ENCODE results near the gene MSRB1.
"Not testable (repeated sequence)": the region's sequence is repeated elsewhere in the genome, so short reads cannot be mapped to it uniquely, and the experiment has no call there.

Gene MSRB1

DNA sequence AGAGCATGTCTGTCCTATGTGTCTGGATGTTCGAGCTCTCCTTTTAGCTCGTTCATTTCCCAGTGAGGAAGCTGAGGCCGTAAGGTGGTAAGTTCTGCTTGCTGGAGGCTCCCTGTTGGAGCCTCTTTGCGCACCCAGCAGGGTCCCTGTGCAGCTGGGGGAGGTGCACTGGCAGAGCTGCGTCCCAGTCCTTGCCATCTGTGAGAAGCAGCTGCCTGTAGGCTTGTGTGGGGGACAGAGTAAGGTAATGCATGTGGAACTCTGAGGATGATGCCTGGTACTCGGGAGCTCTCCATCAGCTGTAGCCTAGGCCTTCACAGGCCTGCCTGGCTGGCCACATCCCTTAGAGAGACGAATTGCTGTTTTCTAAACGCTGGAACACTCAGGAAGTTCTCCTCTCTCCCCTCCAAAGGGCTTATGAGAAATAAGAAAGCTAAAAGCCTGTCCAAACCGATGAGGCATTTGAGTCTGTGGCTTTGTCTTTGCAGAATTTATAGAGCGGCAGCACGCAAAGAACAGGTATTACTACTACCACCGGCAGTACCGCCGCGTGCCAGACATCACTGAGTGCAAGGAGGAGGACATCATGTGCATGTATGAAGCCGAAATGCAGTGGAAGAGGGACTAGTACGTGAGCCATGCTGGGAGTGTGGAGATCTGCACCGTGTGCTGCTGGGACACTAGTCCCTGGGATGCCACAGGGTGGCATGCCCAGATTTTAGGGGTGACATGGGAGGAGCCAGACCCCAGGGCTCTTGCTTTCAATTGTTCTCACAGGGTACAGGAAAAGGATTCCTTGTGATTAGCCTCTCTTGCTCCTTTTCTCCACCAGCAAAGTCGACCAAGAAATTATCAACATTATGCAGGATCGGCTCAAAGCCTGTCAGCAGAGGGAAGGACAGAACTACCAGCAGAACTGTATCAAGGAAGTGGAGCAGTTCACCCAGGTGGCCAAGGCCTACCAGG lies 17.9 kb upstream of the MSRB1 start:
- peak; percentile 68 for DNase-seq

DNA sequence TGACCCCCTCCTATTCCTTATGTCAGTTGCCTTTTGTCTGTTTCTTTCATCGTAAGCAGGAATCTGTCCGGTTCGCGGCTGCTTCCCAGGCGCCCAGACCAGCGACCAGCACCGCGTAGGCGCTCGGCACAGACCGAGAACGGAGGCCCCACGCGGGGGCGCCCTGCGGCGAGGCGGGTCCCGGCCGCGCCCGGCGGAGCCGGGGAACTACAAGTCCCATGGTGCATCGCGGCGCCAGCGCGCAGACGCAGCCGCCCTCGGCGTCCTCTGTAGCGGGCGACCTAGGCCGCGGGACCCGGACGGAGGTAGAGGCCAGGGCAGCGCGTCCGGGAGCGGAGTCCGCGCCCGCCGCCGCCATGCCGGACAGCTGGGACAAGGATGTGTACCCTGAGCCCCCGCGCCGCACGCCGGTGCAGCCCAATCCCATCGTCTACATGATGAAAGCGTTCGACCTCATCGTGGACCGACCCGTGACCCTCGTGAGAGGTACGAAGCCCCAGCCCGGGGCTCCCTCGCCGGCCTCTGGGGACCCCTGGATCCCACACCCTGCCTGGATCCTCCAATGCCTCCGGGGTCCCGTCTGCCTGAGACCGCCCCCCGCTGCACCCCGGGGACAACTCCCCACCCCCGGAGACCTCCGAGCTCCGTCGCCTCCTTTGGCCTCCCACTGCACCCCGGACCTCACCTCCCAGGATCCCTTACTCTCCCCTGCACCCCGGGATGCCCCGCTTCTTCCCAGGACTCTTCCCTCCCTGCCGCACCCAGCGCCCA lies 16.5 kb upstream of the MSRB1 start, which contains the start of gene NDUFB10:
TSS of gene NDUFB10 (plus strand) at position 270 of the 771 bp plus-strand sequence. CDS start at position 357, 87 bp downstream.
- peak; percentile 90 for DNase-seq

DNA sequence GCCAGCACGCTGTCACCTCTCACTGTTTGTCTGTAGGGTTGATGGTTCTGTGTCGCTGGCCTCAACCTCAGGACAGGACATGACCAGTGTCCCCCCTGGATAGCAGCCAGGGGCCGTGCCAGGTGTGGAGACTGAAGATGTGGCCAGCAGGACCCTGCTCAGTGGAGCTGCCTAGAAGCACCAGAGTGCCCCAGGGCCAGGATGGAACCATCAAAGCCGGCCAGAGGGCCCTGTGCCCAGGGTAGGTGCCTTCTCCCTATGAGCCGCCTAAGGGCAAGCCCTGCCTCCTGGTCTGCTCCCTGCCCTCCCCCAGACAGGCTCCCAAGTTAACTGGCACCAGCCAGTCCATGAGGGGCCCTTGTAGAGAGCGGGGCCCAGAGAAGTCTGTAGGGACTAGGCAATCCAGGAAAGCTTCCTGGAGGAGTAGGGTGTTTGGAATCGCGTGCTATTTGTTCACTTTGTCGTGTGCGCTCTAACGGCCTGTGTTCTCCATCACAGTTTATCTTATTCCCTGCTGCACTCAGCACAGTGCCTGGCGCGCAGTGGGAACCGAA lies 15.8 kb upstream of the MSRB1 start:
- no peak for DNase-seq

DNA sequence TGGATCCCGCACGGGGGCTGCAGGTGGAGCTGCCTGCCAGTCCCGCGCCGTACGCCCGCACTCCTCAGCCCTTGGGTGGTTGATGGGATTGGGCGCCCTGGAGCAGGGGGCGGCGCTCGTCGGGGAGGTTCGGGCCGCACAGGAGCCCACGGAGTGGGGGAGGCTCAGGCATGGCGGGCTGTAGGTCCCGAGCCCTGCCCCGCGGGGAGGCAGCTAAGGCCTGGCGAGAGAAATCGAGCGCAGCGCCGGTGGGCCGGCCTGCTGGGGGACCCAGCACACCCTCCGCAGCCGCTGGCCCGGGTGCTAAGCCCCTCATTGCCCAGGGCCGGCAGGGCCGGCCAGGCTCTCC lies 15.1 kb upstream of the MSRB1 start:
- DNase-seq = not testable (repeated sequence)

DNA sequence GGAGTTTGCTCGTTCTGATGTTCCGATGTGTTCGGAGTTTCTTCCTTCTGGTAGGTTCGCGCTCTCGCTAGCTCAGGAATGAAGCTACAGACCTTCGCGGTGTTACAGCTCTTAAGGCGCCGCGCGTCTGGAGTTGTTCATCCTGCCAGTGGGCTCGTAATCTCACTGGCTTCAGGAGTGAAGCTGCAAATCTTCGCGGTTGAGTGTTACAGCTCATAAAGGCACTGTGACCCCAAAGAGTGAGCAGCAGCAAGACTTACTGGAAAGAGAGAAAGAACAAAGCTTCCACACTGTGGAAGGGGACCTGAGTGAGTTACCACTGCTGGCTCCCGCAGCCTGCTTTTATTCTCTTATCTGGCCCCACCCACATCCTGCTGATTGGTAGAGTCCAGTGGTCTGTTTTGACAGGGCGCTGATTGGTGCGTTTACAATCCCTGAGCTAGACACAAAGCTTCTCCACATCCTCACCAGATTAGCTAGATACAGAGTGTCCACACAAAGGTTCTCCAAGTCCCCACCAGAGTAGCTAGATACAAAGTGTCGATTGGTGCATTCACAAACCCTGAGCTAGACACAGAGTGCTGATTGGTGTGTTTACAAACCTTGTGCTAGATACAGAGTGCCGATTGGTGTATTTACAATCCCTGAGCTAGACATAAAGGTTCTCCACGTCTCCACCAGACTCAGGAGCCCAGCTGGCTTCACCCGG lies 14.6 kb upstream of the MSRB1 start:
- DNase-seq = not testable (repeated sequence)

DNA sequence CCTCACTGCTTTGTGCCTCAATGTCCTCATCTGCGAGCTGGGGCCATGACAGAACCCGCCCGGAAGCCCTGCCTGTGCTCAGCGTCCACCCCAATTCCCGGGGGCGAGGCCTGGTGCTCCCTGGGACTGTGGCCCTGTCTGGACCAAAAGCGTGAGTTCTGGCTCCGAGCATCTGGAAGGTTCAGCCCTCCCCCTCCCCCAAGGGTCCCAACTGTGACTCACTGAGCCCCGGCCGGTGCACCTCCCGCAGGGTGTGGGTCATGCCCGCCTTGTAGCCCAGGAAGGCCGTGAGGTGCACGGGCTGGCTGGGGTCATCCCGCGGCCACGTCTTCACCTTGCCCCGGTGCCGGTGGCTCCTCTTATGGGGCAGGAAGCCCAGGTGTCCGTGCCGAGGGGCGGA lies 10.7 kb upstream of the MSRB1 start:
- DNase-seq = no peak

DNA sequence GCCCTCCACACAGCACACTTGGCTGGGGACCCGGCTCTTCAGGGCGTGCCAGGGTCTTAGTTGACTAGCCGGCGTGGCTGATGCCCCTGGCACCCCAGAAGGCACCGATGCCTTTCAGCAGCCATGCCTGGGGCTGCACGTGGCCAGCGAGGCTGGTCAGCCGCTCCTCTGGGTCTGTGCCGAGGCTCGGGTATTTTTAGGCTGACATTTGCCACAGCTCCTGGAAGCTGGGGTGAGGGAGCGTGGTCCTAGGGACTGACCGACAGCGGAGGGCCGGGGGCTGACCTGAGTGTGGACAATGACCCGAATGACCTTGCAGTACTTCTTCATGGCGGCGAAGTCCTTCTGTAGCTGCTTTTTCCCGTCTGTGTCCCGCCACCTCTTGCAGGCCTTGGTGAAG lies 7.6 kb upstream of the MSRB1 start:
- DNase-seq = no peak

DNA sequence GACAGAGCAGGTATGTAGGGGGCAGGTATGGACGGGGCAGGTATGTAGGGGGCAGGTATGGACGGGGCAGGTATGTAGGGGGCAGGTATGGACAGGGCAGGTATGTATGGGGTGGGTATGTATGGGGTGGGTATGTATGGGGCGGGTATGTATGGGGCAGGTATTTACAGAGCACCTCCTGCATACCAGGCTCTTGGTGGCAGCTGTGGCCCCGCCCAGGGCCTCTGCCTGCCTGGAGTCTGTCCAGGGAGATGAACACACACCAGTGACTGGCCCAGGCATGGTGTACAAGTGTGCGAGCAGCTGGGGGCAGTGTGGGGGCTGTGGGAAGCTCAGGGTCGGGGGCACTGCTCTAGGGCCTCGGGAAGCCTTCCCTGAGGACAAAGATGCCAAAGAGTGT lies 7.0 kb upstream of the MSRB1 start:
- no peak for DNase-seq

DNA sequence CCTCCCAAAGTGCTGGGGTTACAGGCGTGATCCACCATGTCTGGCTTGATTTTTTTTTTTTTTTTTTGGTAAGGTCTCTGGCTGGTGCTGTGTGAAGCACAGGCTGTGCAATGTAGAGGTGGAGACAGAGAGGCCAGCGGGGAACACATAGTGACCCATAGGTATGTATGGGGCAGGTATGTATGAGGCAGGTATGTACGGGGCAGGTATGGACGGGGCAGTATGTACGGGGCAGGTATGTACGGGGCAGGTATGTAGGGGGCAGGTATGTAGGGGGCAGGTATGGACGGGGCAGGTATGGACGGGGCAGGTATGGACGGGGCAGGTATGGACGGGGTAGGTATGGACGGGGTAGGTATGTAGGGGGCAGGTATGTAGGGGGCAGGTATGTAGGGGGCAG lies 6.5 kb upstream of the MSRB1 start:
- DNase-seq = no peak

DNA sequence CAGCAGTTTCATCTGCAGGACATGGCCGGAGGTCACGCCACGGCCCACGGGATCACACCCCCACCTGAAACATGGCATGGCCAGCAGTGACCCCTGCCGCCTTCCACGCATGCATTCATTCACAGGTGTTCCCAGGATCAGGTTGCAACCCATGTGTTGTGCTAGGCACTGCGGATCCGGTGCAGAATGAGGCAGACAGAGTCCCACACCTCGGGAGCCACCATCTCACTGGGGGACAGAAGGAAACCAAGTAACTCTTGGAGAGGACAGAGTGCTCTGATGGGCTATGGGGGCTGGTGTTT lies 4.3 kb upstream of the MSRB1 start:
- no peak for DNase-seq

DNA sequence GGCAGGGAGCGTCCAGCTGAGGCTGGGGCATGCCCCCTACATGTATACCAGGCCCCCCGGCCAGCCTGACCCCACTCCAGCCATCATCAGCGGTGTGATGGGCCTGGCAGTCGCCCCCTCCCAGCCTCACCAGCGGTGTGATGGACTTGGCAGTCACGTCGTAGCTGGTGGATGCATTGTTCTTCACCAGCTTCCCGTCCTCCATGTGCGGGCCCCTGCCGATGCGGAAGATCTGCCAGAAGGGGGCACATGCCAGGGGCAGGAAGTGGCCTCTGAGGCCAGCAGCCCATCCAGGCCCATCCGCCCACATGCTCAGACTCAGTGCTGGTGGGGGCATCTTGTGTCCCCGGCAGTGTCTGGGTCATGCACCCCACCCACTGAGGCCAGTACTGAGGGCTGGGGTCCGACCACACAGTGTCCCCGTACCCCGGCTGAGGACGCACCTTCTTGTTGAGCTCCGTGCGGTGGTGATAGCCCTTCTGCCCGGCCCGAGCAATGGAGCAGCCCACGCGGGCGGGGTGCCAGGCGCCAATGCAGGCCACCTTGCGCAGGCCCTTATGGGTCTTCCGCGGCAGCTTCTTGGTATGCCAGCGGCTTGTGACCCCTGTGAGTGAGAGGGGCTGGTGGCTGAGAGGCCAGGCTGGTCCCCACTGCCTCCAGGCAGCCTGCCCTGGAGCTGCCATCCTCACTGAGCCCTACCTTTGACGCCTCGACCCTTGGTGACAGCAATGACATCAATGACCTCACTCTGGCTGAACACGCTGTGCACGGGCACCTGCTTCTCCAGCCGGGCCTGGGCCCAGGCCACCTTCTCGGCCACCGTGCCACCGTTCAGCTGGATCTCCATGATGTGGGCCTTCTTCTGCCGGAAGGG lies 3.7 kb upstream of the MSRB1 start:
- no peak for DNase-seq

DNA sequence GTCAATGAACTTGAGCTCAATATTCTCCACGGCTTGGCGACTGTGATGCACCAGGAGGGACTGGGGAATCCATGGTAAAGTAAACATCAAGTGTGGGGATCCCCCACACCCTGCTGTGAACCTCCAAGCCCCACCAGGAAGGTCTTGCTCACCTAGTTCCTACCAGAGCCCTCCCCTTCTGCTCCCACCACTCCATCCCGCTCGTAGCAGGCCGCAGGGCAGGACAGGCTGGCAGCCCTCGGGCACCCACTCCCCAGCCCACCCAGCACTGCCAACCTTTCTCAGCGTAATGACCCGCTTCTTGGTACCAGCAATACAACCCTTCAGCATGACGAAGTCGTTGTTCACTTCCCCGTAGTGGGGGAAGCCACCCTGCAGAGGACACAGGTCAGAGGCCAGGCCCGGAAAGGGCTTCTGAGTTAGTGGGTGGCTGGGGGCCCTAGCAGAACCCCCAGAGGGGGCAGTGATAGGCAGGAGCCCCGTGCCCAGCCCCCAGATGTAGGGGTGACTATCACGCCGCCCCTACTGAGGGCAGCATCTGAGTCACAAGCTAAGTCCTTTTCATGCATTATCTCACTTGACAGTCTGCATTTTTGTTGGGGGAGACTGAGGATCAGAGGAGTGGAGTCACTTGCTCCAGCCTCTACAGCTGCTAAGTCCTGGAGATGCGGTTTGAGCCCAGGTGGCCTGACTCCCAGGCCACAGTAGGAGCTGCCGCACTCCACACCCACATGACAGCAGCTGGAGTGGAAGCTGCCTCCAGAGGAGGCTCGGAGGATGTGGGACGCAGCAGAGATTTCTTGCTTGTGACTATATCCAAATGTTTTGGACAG lies 2.8 kb upstream of the MSRB1 start:
- DNase-seq = no peak

DNA sequence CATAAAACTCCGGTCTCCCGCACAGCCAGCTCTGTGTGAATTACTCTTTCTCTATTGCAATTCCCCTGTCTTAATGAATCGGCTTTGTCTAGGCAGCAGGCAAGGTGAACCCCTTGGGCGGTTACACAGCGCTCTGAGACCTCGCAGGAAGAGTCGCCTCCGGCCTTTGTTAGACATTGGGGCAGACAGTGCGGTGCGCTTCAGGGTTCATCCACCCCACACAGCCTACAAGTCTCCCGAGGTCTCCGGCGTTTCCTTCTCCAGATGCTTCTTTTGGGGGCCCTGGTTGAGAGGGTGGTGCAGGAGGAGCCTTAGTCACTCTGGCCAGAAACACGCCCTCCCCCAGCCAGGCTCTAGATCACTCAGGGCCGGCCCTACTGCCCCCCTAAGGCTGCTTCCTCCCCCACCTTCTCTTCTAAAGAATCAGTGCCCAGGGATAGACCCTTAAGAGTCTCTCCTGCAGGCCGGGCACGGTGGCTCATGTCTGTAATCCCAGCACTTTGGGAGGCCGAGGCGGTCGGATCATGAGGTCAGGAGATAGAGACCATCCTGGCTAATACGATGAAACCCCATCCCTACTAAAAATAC lies 1.7 kb upstream of the MSRB1 start:
- no peak for DNase-seq

DNA sequence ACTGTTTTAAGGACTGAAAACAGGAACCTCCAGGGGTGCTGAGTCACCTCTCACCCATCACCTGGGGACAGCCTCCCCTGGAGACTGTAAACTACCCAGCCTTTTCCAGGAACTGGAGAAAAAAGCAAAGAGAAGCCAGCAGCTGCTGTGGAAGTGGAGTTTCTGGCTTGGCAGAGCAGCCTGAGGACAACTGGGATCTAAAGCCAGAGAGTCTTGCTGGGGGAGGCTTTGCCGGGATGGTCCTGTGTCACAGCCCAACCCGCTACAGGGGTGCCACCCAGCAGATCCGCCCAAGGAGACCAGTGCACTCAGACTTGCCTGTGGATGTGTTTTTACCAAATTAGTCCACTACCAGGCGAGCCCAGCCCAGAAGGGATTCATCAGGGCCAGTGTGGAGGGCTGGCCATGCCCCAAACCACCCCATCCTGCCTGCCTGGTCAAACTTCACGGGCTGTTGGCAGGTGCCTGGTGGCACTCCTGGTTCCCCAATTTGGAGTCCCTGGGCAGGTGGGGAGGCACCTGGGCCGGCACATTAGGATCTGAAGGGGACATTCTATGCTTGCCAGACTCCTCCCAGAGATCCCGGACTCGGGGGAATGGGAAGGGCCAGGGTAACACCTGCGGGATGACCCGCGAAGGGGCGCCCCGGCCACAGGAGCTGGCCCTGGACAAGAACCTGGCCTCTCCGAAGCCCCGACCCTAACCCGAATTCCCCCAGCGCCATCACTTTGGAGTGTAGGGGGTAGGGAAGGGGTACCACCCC lies 771 bp downstream of the MSRB1 start:
- DNase-seq = no peak

DNA sequence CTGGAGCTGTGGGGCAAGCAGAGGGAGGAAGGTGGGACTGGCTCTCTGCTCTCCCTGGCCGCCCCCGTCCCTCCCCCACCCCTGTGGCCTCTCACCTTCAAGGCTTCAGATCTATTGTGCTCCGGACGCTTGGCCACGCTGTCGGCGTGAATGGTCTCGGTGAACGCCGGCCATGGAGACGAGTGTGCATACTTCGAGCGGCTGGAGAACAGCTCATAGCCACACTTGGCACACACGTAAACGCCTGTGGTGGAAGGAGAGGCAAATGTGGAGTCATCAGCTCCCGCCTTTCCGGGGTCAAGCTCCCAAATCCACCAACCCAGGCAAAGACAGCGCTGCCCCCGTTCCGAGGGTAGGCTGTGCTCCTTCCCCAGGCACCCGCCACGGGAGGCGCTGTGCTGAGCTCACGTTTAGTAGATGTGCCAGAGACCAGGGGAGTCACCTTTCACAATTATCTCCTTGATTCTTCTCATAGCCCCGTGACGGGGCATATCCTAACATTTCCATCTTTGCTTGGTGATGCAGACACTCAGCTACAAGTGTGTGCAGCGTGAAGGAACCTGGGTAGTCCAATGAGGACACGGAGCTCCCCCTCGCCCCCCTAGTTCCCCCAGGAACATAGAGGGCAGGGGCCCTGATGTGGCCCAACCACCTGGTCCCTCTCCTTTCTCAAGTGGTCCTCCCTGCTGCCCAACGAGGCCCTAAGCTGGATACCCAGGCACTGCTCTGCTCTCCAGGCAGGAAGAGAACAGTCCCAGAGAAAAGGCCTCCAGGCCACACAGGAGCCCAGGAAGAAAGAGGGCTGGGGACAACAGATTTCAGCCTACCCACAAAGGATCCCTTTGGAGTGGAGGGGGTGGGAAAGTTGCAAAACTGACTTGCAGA lies 1.6 kb downstream of the MSRB1 start:
- DNase-seq = no peak

DNA sequence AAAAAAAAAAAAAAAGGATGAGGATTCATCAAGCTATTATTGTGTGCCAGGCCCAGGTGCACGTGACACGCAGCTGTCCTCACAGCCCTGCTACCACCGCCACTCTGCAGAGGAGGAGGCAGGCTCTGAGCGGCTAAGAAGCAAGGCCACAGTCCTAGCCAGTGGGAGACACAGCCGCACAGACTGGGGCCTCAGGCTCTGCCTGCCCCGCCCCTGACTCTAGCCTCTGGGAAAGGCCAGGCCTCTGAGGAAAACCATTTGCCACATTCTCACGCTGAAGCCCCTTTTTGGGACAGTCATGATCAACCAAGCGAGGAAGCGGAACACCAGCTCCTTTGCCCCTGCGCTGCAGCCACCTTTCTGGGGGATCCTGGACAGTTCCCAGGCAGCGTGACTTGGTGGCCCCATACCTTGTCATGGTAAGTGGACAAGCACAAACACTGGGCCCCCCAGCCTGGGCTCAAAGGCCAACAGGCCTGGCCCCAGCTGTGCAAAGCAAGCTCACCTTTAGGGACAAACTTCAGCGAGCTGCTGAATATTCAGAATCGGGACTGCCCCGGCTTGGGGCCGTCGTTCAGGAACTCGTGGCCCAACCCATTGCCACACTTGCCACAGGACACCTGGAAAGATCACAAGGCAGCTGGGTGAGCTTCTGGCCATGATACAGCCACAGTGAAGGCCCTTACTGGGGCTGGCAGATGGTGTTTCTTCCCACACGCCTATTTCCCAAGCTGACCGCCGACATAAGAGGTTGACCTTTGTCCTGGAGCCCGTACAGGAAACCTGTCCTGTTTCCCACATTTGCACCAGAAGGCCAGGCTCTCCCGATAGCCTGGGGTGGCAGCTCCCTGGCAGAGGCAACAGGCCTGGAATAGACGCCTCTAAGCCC lies 2.5 kb downstream of the MSRB1 start:
- DNase-seq = no peak

DNA sequence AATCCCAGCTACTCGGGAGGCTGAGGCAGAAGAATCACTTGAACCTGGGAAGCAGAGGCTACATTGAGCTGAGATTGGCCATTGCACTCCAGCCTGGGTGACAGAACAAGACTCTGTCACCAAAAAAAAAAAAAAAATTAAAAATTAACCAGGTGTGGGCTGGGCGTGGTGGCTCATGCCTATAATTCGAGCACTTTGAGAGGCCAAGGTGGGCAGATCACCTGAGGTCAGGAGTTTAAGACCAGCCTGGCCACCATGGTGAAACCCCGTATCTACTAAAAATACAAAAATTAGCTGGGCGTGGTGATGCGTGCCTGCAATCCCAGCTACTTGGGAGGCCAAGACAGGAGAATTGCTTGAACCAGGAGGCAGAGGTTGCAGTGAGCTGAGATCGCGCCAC lies 3.2 kb downstream of the MSRB1 start:
- not testable (repeated sequence) for DNase-seq

DNA sequence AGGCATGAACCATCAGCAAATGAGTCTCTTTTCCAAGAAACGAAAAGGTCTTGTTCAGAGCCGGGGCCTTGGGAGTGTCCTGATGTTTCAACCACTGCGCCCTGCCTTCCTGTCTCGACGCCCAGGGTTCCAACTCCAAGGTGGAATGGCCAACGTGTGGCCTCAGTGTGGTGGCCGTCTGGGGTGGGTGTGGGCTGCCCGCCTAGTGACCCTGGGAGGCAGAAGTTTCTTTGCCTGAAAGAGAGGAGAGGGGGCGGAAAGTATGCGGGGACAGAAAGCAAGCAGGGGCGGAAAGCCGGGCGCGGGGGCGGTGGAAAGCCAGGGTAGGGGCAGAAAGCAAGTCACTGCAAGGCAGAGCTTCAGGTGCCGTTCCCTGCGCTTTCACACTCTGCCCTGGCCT lies 4.1 kb downstream of the MSRB1 start:
- no peak for DNase-seq
